ENCODE data around the gene RABL2B.

RABL2B gene

GRCh38 chr22:50739894-50740293, 43.5 kb downstream of the RABL2B start:
- DNase-seq (ENCODE audit: low spot score), result no peak
- no peak for TF ChIP-seq CTCF (IDR thresholded peaks at IDR 0.05)
- Histone ChIP-seq H3K27ac (no peak overlapping the region), H3K4me3 (no peak overlapping the region)

GRCh38 chr22:50739279-50739691, 44.2 kb downstream of the RABL2B start:
- no peak overlapping the region for H3K4me3 ChIP-seq
- DNase-seq (ENCODE audit: low spot score), result no peak
- no peak overlapping the region for H3K27ac ChIP-seq
- TF ChIP-seq CTCF (IDR thresholded peaks at IDR 0.05), result no peak

GRCh38 chr22:50738649-50739227, 44.7 kb downstream of the RABL2B start:
- DNase-seq (ENCODE audit: low spot score), result no peak
- H3K4me3 ChIP-seq, result no peak overlapping the region
- TF ChIP-seq CTCF (IDR thresholded peaks at IDR 0.05), result no peak
- H3K27ac ChIP-seq, result no peak overlapping the region

GRCh38 chr22:50737728-50738648, 45.4 kb downstream of the RABL2B start, which contains the start of gene ACR:
ACR (plus strand) TSS chr22:50738204; CDS start chr22:50738236, 32 bp downstream.
- no peak for DNase-seq (ENCODE audit: low spot score)
- Histone ChIP-seq H3K27ac (no peak within 1 kb of the TSS), H3K4me3 (no peak within 1 kb of the TSS)
- TF ChIP-seq CTCF (IDR thresholded peaks at IDR 0.05), result no peak

- no peak for DNase-seq (ENCODE audit: low spot score)
- H3K4me3 ChIP-seq, result no peak overlapping the region
- H3K27ac ChIP-seq, result no peak overlapping the region
- TF ChIP-seq CTCF (IDR thresholded peaks at IDR 0.05), result no peak
Measured at GRCh38 chr22:50735739-50736030, 47.8 kb downstream of the RABL2B start.

GRCh38 chr22:50734986-50735738, 48.3 kb downstream of the RABL2B start:
- no peak for TF ChIP-seq CTCF (IDR thresholded peaks at IDR 0.05)
- no peak for DNase-seq (ENCODE audit: low spot score)
- Histone ChIP-seq H3K27ac (no peak overlapping the region), H3K4me3 (no peak overlapping the region)
